HG03066 (cell line): ENCODE results near the gene SLC11A2.
"Not testable (repeated sequence)": the region's sequence is repeated elsewhere in the genome, so short reads cannot be mapped to it uniquely, and the experiment has no call there.

ENCODE experiments used
- ATAC-seq: cut with Tn5 transposase; IDR thresholded peaks from one replicate; pipeline ENCODE4 v1.9.1; 2021; ENCODE audit warnings: low read depth; ENCODE audit not compliant: unreplicated experiment

SLC11A2 gene

DNA sequence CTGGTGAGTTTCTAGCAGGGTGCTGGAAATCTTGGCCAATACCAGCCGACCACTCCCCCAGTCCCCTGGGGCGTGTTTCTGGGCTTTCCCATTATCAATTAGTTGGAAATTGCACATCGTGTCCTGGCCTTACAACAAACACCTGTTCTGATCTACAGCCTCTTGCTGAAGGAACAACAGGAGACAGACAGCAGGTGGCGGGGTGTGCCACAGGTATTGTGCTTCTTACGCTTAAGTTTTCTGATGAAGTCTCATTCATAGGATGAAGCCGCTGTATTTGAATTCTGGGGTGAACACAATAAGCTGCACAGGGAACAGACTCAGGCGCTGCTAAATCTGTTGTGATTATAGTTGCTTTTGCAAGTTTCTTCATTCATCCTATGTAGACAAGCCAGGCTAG is 73.1 kb downstream of the SLC11A2 start:
- no peak for ATAC-seq

DNA sequence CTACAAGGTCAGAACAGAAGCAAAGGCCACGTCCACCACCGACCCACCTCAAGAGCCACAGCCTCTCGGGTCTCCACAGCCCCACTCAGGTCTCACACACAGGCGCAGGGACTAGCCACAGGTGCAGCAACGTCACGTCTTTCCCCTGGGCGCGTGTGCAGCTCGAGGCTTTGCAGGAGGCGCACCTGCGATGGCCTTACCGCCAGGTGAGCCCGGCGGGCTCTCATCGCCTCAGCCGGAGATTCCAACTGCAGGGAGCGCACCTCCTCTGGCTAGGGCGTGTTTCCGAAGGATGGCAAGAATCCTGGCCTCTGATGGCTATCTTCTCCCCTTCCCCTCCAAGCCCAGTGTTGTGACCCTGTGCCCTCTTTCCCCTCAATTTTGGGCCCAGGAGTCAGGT is 73.7 kb downstream of the SLC11A2 start, which contains the start of gene HIGD1C:
Gene HIGD1C (plus strand): TSS at position 35 of the 400 bp plus-strand sequence. CDS start 1,455 bp downstream, outside the sequence.
- no peak for ATAC-seq

DNA sequence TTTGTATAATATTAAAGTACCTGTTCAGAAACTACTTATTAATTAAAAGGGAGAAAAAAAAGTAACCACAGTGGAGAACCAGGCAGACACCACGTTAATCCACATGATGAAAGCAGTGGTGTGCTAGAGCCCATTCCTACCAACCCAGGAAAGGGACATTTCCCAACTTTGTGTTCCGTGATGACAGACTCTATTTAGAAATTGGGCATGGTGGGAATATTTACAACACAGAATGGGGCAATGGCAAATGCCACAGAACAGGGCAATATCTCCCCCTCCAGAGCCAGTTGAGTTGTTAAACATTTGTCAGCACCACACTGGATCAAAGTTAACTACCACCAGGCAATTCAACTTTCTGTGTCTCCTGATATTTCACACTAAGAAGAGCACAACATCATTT is 75.1 kb downstream of the SLC11A2 start:
- no peak for ATAC-seq

DNA sequence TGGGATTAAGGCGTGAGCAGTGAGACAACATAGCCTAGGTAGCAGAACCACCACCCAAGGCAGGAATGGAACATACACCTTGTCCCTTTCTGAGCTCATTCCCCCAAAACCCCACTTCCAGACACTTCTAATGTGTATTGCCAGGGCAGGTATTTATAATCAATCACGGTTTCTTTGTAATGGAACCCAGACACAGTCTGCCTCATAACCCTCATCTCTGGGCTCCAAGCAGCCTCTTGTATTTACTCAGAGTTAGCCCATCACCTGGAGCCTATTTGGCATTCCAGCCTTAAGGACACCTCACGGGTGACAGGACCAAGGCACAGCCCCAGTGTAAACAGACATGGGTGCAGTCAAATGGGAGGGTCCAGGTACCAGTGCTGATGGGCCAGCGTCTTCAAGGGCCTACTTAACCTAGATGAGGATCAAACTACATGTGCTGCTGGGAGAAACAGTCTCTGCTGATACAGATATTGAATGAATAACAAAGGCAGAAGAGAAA is 76.3 kb downstream of the SLC11A2 start:
- no peak for ATAC-seq

DNA sequence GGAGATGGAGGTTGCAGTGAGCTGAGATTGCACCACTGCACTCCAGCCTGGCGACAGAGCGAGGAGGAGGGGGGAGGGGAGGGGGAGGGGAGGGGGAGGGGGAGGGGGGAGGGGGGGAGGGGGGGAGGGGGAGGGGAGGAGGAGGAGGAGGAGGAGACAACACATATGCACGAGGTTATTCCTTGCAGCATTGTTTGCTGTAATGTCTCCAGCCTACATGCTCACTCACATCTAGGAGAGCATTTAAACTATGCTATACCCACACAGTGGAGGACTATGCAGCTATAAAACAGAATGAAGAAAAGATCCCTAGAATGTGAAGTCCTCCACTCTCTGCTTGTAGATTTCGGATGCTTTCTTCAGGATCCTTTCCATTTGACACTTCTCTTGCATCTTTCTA is 77.4 kb downstream of the SLC11A2 start:
- ATAC-seq, result no peak

DNA sequence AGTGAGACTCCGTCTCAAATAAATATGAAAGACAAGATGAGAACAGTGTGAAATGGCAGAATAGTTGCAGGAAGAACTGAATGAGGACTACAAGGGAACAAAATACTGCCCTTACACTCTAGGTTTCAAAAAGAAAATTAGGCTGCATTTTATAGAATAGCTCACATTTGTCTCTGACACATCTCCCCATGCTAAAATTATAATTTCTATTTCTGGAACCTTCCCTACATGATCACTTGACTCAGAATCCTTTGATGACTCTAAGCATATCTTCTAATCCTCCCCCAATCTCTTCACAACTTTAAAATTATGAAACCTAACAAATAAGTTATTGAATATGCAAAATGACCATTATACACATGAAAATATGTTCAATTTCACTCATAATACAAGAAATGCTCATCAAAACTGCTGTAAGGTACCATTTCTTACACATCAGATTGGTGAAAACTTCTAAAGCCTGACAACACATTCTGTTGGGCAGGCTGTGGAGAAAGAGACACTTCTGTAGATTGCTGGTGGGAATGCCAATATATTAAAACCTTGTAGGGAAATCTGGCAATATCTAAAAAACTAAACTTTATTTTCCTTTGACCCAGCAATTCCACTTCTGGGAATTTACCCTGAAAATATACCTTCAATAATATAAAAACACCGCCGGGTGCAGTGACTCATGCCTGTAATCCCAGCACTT is 78.1 kb downstream of the SLC11A2 start:
- no peak for ATAC-seq

DNA sequence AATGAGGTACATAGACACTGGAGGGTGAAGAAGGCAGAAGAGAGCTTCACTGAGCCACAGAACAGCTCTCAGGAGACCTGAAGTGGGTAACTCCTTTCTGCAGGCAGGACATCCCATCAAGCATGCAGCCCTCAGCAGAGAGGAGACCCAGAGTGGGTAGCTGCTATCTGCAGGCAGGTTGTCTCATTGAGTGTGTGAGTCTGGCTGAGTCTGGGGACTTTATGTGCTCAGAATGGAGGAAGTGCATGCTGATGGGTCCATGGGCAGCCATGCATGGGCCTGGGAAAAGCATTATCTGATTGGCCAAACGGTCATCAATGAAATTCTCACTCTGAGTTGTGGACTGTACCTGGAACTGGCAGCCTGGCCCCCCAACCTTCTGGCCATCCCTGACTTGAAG is 88.5 kb downstream of the SLC11A2 start:
- no peak for ATAC-seq

DNA sequence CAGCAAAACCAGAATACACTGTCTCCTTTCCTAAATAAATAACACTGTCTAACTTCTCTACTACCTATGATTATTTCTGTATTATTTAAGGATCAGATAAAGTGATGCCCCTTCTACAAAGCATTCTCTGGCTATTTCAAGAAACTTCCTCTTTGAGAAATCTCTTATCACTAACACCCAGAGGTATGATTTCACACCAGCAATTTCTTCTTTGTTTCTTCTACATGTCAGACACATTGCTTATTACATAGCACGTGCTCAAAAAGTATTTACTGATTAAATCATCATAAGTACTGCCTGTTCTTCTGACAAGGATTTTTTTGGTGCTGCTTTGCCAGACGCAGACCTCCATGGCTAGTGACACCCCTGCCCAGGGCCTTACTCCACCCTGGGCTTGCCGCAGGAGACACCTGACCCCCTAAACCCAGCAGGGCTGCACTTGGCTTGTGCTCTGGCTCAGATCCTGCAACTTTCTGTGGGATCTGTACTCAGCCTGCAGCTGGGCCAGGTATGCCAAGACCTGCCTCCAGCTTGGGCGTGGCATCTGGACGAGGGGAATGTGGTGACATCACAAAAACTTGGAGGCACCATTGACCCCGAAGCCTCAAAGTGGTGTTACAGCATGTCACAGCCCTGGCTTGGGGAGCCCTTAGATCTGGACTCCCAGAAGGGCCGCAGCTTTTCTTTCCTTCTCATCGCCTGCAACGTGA is 89.2 kb downstream of the SLC11A2 start:
- no peak for ATAC-seq

DNA sequence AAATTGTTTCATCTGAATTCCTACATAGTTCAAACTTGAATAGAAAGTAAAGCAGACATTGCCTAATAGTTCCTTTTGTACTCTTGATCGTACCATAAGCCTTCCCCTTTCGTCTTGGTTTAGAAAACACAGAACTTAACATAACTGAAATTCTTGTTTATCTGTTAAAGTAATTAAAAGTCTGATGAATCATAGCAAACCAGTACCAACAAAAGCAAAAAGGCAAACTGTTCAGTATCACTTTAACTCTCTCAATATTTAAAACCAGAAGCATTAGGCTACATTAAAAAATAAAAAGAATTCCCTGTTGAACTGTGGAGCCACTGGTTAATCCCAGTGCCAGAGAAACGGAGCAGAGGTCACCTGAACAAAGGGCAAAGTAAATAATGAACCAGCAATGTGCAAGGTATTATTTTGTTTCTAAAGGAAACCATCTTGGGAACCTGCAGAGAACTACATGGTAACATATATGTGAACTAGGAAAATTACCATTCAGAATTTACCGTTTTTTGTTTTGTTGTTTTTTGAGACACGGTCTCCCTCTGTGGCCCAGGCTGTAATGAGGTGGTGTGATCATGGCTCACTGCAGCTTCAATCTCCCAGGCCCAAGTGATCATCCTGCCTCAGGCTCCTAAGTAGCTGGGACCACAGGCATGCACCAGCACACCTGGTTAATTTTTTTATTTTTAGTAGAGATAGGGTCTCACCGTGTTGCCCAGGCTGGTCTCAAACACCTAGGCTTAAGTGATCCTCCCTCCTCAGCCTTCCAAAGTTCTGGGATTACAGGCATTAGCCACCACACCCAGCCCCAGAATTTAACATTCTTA is 91.0 kb downstream of the SLC11A2 start:
- ATAC-seq, result no peak

DNA sequence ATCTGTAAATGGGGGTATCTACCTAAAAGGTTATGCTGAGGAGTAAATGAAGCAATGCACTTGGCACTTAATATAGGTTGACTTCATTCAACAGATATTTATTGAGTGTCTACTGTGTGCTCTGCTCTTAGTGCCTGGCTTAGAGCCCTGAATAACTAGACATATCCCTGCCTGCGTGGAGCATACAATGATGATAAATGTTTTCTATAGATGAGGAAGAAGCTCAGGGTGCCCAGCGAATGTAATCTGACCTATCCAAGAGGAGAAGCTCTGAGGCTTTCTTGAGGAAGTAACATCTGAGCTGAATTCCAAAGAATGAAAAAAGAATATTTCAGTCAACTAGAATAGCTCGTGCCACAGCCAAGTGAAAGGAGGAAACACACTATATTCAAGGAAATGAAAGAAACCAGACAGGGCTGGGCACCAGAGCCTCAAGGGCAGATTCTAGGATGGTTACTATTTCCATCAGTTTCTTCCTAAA is 91.8 kb downstream of the SLC11A2 start:
- no peak for ATAC-seq

DNA sequence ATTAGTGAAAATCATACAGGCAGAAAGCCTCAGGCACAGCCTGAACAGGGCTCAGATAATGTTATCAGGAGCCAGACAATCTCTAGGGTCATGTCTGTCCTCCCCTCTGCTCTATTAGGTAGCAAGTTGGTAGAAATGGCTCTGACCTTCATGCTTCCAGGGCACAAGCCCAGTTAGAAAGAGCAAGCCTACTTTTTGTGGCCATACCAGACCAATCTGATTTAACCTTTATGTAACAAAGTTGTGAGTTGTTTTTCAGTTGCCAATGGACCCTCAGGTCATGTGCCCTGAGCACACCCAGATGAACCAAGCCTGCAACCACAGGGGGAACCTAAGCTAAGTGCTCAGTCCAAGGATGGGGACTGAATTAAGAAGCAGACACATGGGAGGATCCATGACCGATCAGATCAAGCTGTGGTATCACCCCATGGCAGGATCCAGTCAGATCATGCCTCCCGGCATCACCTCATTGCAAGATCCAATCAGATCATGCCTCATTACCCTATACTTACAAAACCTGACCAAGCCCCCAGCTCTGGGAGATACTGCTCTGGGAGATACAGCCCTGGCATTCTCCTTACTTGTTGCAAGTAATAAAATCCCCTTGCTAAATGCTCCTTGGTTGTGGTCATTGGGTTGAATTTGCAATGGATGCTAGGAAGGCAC is 92.6 kb downstream of the SLC11A2 start:
- ATAC-seq, result no peak

DNA sequence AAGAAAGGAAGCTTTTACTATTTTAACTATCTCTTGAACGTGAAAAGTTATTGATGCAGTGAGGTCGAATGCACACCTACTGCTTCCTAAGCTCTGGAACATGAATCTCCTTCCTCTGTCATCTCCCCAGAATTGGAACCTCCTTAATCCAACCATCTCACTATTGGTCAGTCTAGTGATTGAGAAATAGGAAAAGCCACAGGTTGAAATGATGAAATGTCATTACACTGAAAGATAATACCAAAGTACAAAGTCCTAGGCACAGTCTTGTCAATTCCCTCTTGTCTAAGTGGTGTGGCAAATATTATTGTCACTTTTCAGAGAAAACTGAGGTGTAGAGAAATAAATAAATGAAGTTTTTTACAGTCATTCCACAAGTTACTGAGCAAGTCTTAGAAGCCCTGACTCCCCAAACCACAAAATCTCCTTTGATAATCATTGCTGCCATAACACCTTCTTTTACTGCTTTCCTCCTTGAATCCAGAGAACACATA is 93.3 kb downstream of the SLC11A2 start:
- ATAC-seq, result no peak

DNA sequence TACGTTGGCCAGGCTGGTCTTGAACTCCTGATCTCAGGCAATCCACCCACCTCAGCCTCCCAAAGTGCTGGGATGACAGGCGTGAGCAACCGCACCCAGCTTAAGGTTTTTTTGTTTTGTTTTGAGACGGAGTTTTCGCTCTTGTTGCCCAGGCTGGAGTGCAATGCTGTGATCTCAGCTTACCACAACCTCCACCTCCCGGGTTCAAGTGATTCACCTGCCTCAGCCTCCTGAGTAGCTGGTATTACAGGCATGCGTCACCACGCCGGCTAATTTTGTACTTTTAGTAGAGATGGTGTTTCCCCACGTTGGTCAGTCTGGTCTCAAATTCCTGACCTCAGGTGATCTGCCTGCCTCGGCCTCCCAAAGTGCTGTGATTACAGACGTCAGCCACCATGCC is 95.7 kb downstream of the SLC11A2 start:
- ATAC-seq, result not testable (repeated sequence)

DNA sequence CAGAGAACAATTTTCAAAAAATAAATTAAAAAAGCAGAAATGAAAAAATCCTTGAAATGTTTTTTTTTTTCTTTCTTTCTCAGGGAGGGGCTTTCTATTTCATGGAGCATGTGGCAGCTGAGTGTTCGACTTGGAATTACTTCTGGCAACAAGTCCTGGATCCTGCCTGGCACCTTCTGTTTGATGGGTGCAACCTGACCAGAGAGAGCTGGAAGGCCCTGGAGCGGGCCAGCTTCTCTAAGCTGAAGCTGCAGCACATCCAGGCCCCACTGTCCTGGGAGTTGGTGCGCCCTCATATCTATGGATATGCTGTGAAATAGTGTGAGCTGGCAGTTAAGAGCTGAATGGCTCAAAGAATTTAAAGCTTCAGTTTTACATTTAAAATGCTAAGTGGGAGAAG is 96.4 kb downstream of the SLC11A2 start:
- ATAC-seq, result no peak
